Occipital lobe (tissue), 2 donors: ENCODE measurements around the gene MAD1L1. TPM values are rescaled to one million over a fixed set of nuclear protein-coding genes. Genes with fewer than 3 reads are reported as not detected.

Experiments
- DNase-seq: peaks from one replicate; lab custom pipeline; 2025; lab: John Stamatoyannopoulos, UW
- total RNA-seq: library from RNA; depleted of rRNA; stranded (reverse); fragments of >200 nt; gene quantifications from one replicate; pipeline ENCODE4 v1.2.3, GENCODE V29; 2014

Gene MAD1L1
- total RNA-seq, 1 donor from 2014 or later: 24.2 TPM

DNA sequence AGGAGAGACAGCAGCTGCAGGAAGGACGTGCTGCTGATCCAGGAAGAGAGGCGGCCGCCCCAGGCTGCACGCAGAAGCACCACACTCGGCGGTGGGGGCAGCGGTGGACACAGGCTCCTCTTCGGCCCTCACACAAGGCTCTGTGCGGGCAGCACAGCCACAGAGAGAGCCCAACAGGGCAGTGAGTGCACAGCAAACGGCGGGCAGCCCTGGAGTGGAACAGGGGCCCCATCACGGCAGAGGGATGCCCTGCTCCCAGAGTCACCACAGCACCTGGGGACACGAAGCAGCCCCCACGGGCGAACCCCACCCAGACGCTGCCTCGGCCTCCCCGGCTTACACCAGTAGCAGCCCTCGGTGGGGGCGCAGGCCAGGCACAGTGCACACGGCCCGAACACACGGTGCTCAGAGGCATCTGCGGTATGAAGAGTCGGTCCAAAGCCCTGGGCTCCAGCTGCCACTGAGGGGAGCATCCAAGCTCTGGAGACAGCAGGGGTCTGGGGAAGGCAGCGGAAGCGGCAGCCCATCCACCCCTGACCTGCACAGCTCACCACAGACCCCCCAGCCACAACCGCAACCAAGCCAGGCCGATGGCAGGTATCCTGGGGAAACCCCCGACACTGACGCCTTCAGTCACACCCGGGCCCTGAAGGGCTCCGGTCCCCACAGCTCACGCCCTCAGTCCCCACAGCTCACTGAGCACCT, 26.1 kb upstream of the MAD1L1 start:
- DNase-seq: no peak

DNA sequence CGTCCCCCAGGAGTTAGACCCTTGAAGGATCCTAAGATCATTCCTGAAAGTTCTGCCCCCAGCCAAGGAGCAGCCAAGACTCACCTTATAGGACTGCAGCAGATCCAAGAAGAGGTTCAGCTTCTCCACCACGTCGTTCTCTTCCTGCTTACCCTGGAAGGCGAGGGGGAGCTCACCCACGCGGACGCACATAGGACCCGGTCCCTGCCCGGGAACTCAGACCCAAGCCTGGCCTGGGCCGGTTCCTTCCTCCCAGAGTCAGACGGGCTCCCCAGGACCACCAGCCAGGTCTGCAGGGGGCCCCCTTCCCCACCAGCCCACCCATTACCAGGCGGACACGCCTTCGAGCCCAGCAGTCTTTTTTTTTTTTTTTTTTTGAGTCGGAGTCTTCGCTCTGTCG, 24.9 kb upstream of the MAD1L1 start:
- no peak for DNase-seq

DNA sequence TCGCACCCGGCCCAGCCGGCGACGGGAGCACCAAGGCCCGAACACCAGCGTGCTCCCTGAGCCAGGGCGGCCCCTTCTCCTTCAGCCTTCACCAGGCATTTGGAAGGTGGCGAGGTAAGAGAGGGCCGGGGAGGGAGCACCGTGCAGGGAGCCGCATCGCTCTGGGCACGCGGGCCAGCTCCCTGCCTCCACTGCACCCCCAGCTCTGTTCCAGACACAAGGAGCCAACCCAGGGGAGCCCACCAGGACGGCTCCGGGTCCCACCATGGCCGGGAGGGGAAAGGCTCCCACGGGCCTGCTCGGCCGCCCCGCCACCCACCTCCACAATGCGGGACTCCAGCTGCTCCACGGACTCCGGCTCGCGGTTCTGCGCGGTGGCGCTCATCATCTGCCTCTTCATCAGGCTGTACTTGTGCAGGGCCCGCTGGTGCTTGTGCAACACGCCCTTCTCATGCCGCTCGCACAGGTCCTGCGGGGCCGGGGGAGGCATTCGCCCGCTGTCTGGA, 24.4 kb upstream of the MAD1L1 start:
- DNase-seq: no peak

DNA sequence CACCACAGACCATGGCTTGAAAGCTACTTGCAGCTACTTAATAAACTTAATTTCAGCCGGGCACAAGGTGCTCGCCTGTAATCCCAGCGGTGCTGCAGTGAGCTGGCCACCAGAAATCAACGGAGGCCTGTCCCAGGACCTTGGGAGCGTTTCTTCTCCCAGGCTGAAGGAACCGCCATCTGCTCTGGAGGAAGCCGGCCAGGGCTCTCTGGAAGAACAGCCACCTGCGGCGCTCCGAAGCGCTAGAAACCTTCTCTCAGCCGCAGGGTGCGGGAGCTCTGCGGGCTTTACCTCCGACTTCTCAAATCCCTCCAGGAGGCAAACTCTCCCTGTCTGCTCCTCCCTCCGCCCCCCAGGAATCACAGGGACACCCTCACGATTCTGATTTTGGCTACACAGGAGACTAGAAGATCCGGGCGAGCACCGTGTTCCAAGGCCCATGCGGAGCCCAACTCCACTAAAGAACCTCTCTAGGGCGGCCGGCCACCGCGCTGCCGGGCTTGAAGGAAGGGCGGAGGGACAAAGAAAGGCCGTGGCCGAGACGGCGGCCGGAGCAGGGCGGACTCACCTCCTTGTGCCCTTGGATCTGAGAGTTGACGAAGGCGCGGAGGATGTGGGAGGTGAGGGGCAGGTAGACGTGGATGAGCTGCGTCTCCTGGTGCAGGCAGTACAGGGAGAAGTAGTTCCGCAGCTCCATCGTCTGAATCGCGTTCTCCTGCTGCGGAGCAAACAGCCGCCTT, 23.7 kb upstream of the MAD1L1 start:
- DNase-seq: no peak

DNA sequence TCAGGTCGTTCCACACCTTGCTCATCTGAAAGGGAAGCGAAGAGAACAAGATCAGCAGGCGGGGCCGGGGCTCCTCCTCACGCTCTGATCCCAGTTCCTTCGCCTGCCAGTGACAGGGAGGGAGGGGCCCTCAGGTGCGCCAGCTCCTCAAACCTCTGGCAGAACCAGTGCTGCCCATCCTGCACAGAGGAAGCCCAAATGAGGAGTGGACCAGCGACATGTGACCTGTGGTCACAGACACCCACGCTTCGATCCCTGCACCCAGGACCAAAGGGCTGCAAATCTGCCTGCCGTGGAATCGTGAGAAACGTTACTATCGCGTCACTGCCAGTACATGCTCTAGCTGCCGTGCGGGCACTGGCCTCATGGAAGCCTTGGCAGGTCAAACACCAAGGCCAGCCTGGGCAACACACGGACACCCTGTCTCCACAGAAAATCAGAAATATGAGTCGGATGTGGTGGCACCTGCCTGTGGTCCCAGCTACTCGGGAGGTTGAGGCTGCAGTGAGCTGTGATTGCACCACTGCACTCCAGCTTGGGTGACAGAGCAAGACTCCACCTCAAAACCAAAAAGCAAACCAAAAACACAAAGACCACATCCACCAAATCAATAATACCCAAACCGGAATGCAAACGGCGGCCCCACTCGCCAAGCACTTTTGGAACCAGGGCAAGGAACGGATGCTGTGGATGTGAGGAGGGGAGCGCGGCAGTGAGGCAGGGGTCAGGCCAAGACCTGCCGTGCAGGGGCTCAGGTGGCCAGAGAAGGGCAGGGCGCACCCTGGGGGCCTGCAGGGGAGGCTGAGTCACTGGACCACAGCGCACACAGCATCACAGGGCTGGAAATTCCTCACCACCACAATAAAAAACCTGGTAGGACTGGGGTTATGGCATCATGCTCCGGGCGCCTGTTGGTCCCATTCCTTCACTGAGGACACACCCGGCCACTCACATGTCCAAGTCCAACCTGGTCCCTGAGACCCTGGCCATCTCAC, 22.7 kb upstream of the MAD1L1 start:
- no peak for DNase-seq

DNA sequence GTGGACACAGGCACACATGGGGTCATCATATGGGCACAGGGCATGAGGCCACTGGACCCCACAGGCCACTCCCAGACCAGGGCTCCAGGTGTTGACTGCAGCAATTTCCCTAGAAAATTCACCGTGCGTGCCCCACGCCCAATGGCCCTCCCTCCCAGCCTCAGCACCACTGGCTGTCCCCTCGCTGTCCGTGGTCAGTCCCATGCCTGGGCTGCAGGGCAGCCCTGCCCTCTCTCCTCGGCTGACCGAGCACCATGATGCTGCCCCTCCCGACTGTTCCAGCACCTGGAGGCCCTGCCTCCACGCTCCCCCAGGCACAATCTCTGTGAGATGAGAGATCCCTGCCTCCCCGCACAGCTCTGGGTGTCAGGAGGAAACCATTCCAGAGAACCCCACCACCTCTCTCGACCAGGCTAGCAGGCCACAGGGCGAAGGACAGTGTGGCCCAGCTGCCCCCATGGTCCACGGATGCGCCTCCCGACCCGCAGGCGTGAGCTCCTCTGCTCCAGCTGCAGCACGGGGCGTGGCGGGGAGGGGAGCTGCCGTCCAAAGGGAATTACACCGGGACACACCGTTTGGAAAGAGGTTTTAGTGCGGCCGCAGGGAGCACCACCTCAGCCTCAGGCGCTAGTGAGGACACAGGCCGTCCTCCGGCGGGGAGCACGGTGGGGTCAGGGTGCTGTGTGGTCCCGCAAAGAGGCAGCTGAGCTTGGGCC, 21.8 kb upstream of the MAD1L1 start:
- DNase-seq: no peak

DNA sequence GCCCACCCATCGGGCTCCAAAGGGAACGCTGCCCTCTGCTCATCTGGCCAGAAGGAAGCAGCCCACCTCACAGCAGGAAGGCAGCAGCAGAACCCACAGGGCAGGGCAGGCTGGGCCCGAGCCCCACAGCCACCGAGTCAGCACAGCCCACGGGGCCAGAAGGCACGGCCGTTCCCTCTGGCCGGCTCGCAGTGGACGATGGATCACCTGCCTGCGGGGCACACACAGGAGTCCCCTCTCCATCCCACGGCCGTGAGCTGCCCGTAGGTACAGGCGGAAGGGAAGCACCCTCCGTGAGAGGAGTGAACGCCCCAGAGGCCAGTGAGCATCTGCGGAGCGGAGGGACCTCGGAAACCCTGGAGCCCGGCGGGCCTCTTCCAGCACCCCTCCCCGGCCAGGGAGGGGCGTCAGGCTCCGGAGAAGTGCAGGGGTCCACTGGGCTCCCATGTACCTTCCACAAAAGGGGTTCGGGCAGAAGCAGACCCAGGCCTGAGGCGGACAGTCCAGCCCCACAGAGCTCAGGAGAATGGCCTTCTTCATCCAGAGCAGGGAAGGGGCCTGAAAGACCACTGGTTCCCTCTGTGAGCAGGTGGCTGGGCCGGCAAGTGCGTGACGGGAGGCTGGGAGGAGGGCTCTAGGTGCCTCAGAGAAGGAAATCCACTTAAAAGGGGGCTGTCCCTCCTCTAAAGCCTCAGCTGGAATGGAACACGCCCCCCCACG, 20.9 kb upstream of the MAD1L1 start:
- no peak for DNase-seq

DNA sequence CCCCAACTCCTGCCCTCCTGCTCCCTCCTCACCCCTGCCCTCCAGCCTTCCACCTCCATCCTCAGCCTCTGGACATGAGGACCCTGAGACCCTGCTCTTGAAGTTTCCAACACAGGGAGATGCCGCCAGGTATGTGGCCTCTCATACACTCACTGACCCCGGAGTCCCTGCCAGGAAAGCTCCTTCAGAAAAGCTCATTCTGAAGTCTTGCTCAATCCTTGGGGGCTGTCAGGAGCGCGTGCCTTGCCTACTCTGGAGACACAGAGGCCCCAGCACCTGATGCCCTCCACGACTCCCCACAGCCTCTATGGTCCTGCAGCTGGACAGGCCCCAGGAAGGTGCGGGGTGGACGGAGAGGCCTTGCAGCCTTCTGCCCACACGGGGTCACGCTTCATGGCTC, 20.3 kb upstream of the MAD1L1 start:
- DNase-seq: no peak

DNA sequence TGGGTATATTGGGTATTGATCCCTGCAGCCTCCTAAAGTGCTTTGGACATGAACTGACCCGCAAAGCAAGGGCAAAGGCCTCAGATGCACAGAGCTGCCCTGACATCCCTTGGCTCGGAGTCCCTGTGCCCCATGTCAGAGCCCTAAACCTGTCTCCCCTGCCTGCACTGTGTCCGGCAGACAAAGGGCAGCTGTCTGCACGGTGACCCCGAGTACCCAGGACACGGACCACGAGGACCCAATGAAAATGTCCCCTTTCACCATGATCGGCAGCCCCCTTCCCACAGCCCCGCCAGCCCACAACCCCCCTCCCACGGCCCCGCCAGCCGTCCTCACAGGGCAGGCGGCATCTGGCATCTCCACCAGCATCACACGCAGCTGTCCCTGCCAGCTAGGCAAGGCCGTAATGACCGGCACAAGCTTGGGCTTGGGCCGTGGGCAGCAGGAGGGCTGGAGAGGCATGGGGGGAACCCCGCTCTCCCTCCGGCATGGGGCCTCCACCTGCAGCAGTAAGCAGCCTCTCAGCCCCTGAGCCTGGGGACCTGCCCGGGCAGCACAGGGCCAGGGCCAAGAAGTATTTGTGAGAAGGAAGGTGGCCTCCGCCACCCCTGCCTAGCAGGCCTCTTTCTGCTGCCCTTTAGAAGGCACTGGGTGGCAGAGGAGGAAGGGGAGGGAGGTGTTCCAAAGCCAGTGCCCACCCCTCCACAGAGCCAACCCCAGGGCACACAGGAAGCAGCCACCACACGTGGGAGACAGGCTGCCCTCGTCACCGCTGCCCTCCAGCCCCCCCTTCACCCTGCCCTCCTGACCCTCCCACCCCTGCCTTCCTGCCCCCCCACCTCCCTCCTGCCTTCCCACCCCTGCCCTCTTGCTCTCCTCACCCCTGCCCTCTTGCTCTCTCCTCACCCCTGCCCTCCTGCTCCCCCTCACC, 19.4 kb upstream of the MAD1L1 start:
- no peak for DNase-seq

DNA sequence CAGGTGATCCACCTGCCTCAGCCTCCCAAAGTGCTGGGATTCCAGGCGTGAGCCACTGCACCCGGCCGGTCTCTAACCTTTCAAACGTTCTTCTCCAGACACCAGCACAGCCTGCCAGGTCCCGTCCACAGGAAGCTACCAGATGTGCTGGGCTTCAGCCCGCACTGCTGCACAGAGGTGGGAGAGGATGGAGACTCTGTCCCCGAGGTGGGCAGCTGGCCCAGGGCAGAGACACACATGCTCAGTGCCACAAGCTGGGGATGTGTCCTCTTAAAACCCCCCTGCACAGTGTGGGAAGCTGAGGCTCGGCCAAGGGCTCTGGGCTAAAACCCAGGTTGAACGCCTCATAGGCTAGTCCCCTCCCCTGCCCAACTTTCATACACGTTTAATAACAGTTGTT, 18.6 kb upstream of the MAD1L1 start:
- no peak for DNase-seq

DNA sequence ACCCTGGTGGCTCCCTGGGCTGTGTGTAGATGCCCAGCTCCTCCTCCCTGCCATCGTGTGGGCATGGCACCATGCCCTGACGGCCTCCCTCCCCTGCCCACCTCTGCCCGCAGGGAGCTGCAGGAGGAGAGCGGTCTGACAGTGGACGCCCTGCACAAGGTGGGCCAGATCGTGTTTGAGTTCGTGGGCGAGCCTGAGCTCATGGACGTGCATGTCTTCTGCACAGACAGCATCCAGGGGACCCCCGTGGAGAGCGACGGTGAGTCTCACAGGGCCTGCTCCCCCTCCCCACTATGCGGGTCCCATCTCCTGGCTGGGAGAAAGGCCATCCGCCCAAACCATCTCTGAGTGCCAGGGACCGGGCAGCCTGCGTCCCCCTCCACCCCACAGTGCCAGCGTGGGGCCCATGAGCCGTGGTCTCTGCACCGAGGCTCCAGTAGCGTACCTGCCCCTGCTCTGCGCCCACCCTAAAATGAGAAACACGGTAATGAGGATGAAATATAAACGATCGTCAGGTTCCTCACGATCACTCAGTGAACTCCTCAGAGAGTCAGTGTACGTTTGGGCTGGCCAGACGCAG, 17.1 kb upstream of the MAD1L1 start:
- DNase-seq: no peak

DNA sequence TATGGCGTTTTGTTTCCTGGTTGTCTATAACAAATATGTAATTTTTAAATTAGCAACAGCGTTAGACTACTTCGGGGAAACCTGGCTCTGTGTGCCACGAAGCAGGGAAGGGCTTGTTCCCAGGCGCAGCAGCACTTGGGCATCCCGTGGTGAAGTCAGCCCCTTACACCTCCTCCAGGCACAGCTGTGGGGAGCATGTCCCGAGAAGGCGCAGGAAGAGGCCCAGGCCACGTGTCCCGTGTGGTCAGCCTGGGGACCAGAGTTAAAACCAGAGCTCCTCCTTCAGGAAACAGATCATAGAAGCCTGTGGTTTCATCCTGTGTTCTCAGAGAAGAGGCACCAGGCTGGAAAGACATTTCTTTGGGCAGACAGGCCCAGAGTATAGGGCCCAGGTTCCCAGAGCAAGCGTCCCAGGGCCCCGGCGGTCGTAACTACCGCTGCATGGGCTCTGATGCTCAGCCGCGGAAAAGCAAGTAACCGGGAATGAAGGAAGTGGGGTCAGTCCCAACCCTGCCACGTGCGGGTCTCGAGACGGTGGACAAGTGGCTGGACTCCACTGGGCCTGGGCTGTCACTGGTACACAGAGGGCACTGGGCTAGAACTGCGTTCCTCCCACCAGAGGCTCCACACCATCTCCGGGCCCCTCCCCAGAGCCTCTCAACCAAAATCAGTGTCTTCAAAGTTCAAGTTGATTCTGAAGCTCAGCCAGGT, 16.4 kb upstream of the MAD1L1 start:
- no peak for DNase-seq

DNA sequence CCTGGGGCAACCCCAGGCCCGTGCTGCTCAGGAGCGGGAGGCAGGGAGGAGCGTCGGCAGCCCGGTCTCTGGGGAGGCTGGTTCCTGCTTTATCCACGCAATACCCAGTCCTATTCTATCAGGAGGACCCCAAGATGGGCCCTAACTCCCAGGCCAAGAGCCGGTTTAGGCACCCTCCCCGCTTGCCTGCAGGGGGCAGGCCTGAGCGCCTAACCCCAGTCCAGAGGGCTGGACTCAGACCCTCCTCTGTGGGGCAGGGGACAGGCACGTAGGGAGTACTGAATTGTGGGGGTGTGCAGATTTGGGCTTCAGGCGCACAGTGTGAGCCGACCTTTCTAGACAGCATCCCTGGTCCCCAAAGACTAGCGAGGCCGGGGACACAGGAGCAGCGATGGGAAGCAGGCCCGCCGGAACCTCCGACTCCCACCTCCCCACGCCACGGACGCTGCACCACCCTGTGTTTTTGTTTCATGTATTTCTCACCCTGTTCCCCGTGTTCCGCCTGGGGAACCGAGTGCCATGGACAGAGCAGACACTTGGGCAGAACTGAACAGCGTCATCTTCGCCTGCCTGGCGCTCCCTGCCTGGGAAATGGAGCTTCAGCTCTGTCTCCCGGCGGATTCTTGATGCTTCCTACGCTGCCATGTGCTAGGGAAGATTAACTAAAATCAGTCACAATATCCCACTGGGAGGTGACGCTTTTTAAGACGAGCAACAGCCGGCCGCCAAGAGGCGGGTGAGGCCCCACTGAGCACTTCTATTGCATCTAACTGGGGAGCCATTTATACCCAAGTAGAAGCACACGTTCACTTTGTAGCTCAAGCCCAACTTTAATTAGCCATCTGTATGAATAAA, 14.6 kb upstream of the MAD1L1 start:
- DNase-seq: peak; percentile 7

DNA sequence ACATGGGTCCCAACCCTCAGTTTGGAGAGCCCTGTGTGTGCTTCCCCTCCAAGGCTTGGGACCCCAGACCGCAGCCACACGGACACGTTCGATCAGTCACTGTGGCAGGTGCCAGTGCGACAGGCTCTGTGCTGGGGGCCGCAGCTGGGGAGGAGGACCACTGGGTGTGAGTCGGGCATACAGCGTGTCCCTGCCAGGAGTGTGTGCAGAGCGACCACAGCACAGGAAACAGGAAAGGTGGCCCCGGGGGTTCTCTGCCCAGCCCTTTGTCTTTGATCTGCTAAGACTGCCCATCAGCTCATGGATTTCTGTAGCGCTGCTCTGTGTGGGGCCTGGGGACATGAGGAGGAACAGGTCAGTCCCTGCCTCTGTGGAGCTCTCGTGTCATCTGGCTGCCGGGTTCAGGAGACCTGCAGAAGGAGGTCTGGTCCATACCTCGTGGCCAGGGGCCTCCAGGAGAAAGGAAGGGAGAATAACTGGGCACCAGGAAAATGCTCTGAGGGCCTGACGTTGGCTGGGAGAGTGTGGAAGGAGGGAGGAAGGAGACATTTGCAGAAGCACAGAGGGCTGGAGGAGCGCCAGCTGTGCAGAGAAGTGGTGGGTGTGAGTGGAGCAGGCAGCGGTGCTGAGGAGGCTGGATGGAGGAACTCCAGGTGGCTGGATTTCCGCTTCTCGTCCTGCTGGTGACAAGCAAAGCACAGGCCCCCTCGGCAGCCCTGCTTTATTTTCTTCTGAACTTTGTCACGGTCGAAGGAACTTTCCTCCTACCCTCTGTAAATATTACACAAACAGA, 13.3 kb upstream of the MAD1L1 start:
- DNase-seq: peak; percentile 45

DNA sequence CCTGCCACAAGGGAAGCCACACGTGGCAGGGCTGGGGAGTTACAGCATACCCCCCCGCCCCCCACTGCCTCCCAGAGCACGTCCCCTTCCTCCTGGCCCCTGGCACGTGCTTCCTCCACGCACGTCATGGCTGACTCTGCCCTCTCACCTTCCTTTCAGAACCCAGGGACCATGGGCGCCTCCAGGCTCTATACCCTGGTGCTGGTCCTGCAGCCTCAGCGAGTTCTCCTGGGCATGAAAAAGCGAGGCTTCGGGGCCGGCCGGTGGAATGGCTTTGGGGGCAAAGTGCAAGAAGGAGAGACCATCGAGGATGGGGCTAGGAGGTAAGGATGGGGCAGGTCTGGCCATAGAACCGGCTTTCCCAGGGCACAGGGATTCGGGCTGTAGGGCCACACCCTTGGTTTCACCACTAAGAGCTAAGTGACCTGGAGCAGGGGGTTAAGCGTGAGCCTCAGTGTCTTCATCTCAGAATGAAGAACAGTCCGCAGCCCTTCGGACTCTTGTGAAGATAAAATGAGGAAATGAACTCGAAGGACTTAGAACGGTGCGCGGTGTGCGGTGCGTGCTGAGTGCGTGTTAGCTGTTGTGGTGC, 11.8 kb upstream of the MAD1L1 start:
- DNase-seq: no peak

DNA sequence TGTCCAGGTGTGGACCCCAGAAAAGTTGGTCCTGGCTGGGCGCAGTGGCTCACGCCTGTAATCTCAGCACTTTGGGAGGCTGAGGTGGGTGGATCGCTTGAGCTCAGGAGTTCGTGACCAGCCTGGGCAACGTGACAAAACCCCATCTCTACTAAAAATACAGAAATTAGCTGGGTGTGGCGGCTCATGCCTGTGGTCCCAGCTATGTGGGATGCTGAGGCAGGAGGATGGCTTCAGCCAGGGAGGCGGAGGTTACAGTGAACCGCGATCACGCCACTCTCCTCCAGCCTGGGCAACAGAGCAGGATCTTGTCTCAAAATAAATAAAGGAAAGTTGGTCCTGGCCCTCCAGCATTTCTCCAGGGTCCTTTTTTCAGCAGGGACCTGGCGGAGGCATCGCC, 10.7 kb upstream of the MAD1L1 start:
- DNase-seq: no peak
